Karpas-422 (cell line): Measurements from ENCODE around the gene GSDMA. TPM values are rescaled to one million over a fixed set of nuclear protein-coding genes. Genes with fewer than 3 reads are reported as not detected.

Experiments
- DNase-seq: peaks from one replicate; pipeline ENCODE4 v3.0.0-alpha.2; 2015
- H2AFZ ChIP-seq: fragments of 200-600 bp; sonication (generic); 2 replicates; pipeline ENCODE4 v1.6.1; 2014; ENCODE audit warnings: antibody characterized with exemption, low read length, mixed read lengths
- H3K27ac ChIP-seq: fragments of 200-600 bp; sonication (generic); 2 replicates; pipeline ENCODE4 v1.5.1; 2014; ENCODE audit warnings: mild to moderate bottlenecking, low read length, moderate library complexity
- H3K27me3 ChIP-seq: fragments of 200-600 bp; sonication (generic); 2 replicates; pipeline ENCODE4 v1.6.1; 2014; ENCODE audit warnings: low read length, mixed read lengths
- H3K36me3 ChIP-seq: fragments of 200-600 bp; sonication (generic); 2 replicates; pipeline ENCODE4 v1.6.1; 2014; ENCODE audit warnings: low read length, mixed read lengths; ENCODE audit not compliant: insufficient read depth
- H3K4me1 ChIP-seq: fragments of 200-600 bp; sonication (generic); 2 replicates; pipeline ENCODE4 v1.6.1; 2014; ENCODE audit warnings: mild to moderate bottlenecking, low read length, mixed read lengths
- H3K4me2 ChIP-seq: fragments of 200-600 bp; sonication (generic); 2 replicates; pipeline ENCODE4 v1.6.1; 2014; ENCODE audit warnings: low read length, low read depth, mild to moderate bottlenecking; ENCODE audit not compliant: poor library complexity, severe bottlenecking
- H3K4me3 ChIP-seq: fragments of 200-600 bp; sonication (generic); 2 replicates; pipeline ENCODE4 v1.5.1; 2014; ENCODE audit warnings: mild to moderate bottlenecking, antibody characterized with exemption, low read length, mixed read lengths
- H3K79me2 ChIP-seq: fragments of 200-600 bp; sonication (generic); 2 replicates; pipeline ENCODE4 v1.6.1; 2014; ENCODE audit warnings: mild to moderate bottlenecking, low read length, mixed read lengths
- H3K9ac ChIP-seq: fragments of 200-600 bp; sonication (generic); 2 replicates; pipeline ENCODE4 v1.6.0; 2014; ENCODE audit warnings: low read length
- H3K9me2 ChIP-seq: fragments of 200-600 bp; sonication (generic), shearing (Covaris generic); replicated peaks from 2 replicates; pipeline ENCODE4 v1.6.0; 2014; ENCODE audit warnings: mild to moderate bottlenecking, low read length, moderate library complexity; ENCODE audit not compliant: insufficient read depth
- H3K9me3 ChIP-seq: fragments of 300-700, 200-600 bp; sonication (generic); 2 replicates; pipeline ENCODE4 v1.6.1; 2014; ENCODE audit warnings: low read length, mixed read lengths
- H4K20me1 ChIP-seq: fragments of 200-600 bp; sonication (generic); 2 replicates; pipeline ENCODE4 v1.6.1; 2014; ENCODE audit warnings: mild to moderate bottlenecking, antibody characterized with exemption, low read length, low read depth; ENCODE audit not compliant: insufficient read depth
- total RNA-seq: library from RNA; depleted of rRNA; stranded (reverse); fragments of >200 nt; shearing (Covaris generic); gene quantifications from 2 replicates; pipeline ENCODE4 v1.2.3, GENCODE V29; 2014; ENCODE audit warnings: low replicate concordance

The GSDMA gene
- total RNA-seq, 1 experiment from 2014 or later: not detected

GRCh38 chr17:39981207-39981741, 18.5 kb downstream of the GSDMA start:
- H3K36me3 ChIP-seq: peaks cover 18% of the 10 kb centered on the region; the same call in 1 of the 2 replicates
- peaks cover 35% of the 10 kb centered on the region for H3K79me2 ChIP-seq
- peak; percentile 54 for DNase-seq
- H2AFZ ChIP-seq: no peak overlapping the region
- peak overlapping the region; percentile 89 for H3K4me2 ChIP-seq
- peak overlapping the region; percentile 95 for H3K9ac ChIP-seq
- peak overlapping the region; percentile 79 for H3K4me3 ChIP-seq
- no peaks in the 10 kb centered on the region for H3K27me3 ChIP-seq
- peaks cover 27% of the 10 kb centered on the region for H3K4me1 ChIP-seq
- H4K20me1 ChIP-seq: peaks cover 18% of the 10 kb centered on the region
- no peaks in the 10 kb centered on the region for H3K9me3 ChIP-seq
- peak overlapping the region; percentile 56 for H3K27ac ChIP-seq
- H3K9me2 ChIP-seq: no peaks in the 10 kb centered on the region

GRCh38 chr17:39981766-39982375, 19.1 kb downstream of the GSDMA start:
- H4K20me1 ChIP-seq: peaks cover 18% of the 10 kb centered on the region
- H3K79me2 ChIP-seq: peaks cover 35% of the 10 kb centered on the region
- H3K4me1 ChIP-seq: peaks cover 23% of the 10 kb centered on the region
- H3K4me2 ChIP-seq: peak overlapping the region; percentile 89
- H3K4me3 ChIP-seq: peak overlapping the region; percentile 79
- H3K27ac ChIP-seq: 0 out of 2 replicates have a peak overlapping the region, but pooled peaks have one; percentile 56
- no peaks in the 10 kb centered on the region for H3K9me3 ChIP-seq
- H2AFZ ChIP-seq: no peak overlapping the region
- H3K36me3 ChIP-seq: peaks cover 20% of the 10 kb centered on the region; the same call in 1 of the 2 replicates
- DNase-seq: peak; percentile 61
- peak overlapping the region; percentile 95 for H3K9ac ChIP-seq
- no peaks in the 10 kb centered on the region for H3K27me3 ChIP-seq
- H3K9me2 ChIP-seq: no peaks in the 10 kb centered on the region

- Histone ChIP-seq H3K9me2 (no peaks in the 10 kb centered on the region), H3K79me2 (peaks cover 8% of the 10 kb centered on the region), H4K20me1 (no peaks in the 10 kb centered on the region), H2AFZ (no peak overlapping the region), H3K9me3 (no peaks in the 10 kb centered on the region), H3K27me3 (no peaks in the 10 kb centered on the region), H3K36me3 (peaks cover 56% of the 10 kb centered on the region), H3K27ac (no peak overlapping the region), H3K4me1 (no peaks in the 10 kb centered on the region), H3K4me3 (no peak overlapping the region), H3K4me2 (no peak overlapping the region), H3K9ac (no peak overlapping the region)
- no peak for DNase-seq
Measured at GRCh38 chr17:39988206-39988810, 25.5 kb downstream of the GSDMA start.

- Histone ChIP-seq H3K4me1 (no peaks in the 10 kb centered on the region), H2AFZ (no peak overlapping the region), H3K4me2 (no peak overlapping the region), H3K9ac (no peak overlapping the region), H3K4me3 (no peak overlapping the region), H3K36me3 (peaks cover 33% of the 10 kb centered on the region), H3K27ac (no peak overlapping the region), H4K20me1 (no peaks in the 10 kb centered on the region), H3K27me3 (no peaks in the 10 kb centered on the region), H3K9me3 (no peaks in the 10 kb centered on the region), H3K9me2 (no peaks in the 10 kb centered on the region), H3K79me2 (no peaks in the 10 kb centered on the region)
- DNase-seq: no peak
Measured at GRCh38 chr17:39994448-39994847, 31.6 kb downstream of the GSDMA start.

- Histone ChIP-seq H3K4me2 (no peak overlapping the region), H2AFZ (no peak overlapping the region), H3K27ac (no peak overlapping the region), H4K20me1 (no peaks in the 10 kb centered on the region), H3K79me2 (no peaks in the 10 kb centered on the region), H3K9me2 (no peaks in the 10 kb centered on the region), H3K4me1 (no peaks in the 10 kb centered on the region), H3K9ac (no peak overlapping the region), H3K4me3 (no peak overlapping the region), H3K36me3 (peaks cover 25% of the 10 kb centered on the region), H3K9me3 (no peaks in the 10 kb centered on the region), H3K27me3 (no peaks in the 10 kb centered on the region)
- DNase-seq: no peak
Measured at GRCh38 chr17:39995438-39995837, 32.6 kb downstream of the GSDMA start.

- no peak for DNase-seq
- no peaks in the 10 kb centered on the region for H3K9me3 ChIP-seq
Measured at GRCh38 chr17:39996162-39996561, 33.4 kb downstream of the GSDMA start.

GRCh38 chr17:39996800-39997199, 34.0 kb downstream of the GSDMA start:
- no peak overlapping the region for H3K9ac ChIP-seq
- peaks cover 19% of the 10 kb centered on the region for H3K36me3 ChIP-seq

More at GRCh38 chr17:39996162-39996561, 33.4 kb downstream of the GSDMA start:
- Histone ChIP-seq H3K79me2 (no peaks in the 10 kb centered on the region), H2AFZ (no peak overlapping the region), H3K9me2 (no peaks in the 10 kb centered on the region), H3K4me3 (no peak overlapping the region), H3K9ac (no peak overlapping the region), H3K27me3 (no peaks in the 10 kb centered on the region), H3K4me1 (no peaks in the 10 kb centered on the region), H3K36me3 (peaks cover 22% of the 10 kb centered on the region), H3K4me2 (no peak overlapping the region), H4K20me1 (no peaks in the 10 kb centered on the region), H3K27ac (no peak overlapping the region)

GRCh38 chr17:39997543-39997942, 34.7 kb downstream of the GSDMA start:
- H3K27me3 ChIP-seq: no peaks in the 10 kb centered on the region
- no peaks in the 10 kb centered on the region for H3K9me2 ChIP-seq
- H2AFZ ChIP-seq: no peak overlapping the region
- no peak overlapping the region for H3K27ac ChIP-seq
- H3K9ac ChIP-seq: no peak overlapping the region
- H3K79me2 ChIP-seq: no peaks in the 10 kb centered on the region
- no peaks in the 10 kb centered on the region for H3K4me1 ChIP-seq
- no peaks in the 10 kb centered on the region for H3K9me3 ChIP-seq
- H3K36me3 ChIP-seq: peaks cover 18% of the 10 kb centered on the region
- no peak overlapping the region for H3K4me3 ChIP-seq
- H3K4me2 ChIP-seq: no peak overlapping the region
- DNase-seq: no peak
- no peaks in the 10 kb centered on the region for H4K20me1 ChIP-seq

More at GRCh38 chr17:39996800-39997199, 34.0 kb downstream of the GSDMA start:
- DNase-seq: no peak
- Histone ChIP-seq H3K9me2 (no peaks in the 10 kb centered on the region), H3K4me3 (no peak overlapping the region), H3K4me1 (no peaks in the 10 kb centered on the region), H3K4me2 (no peak overlapping the region), H2AFZ (no peak overlapping the region), H3K9me3 (no peaks in the 10 kb centered on the region), H4K20me1 (no peaks in the 10 kb centered on the region), H3K27ac (no peak overlapping the region), H3K79me2 (no peaks in the 10 kb centered on the region), H3K27me3 (no peaks in the 10 kb centered on the region)
